ENCODE results near the gene GPER1. TPM values are rescaled to one million over a fixed set of nuclear protein-coding genes. Genes with fewer than 3 reads are reported as not detected.
"Not testable (repeated sequence)": the region's sequence is repeated elsewhere in the genome, so short reads cannot be mapped to it uniquely, and the experiment has no call there.

GPER1 gene
- total RNA-seq, 2 experiments from 2014 or later, result 0.14 to 0.37 TPM

- Mint-ChIP-seq H3K27me3 (no peaks in the 10 kb centered on the region), H3K36me3 (peaks cover 8% of the 10 kb centered on the region), H3K27ac (peak overlapping the region; percentile 65), H3K4me3 (peak overlapping the region; percentile 84), H3K9me3 (peaks cover under 1% of the 10 kb centered on the region), H3K4me1 (peaks cover 13% of the 10 kb centered on the region)
- DNase-seq, result no peak
Measured at GRCh38 chr7:1136841-1137516, 49.1 kb downstream of the GPER1 start.

- no peaks in the 10 kb centered on the region for H3K9me3 Mint-ChIP-seq
- peak overlapping the region; percentile 84 for H3K4me3 Mint-ChIP-seq
- no peak for DNase-seq
Measured at GRCh38 chr7:1137517-1138167, 49.7 kb downstream of the GPER1 start.

GRCh38 chr7:1140476-1141104 lies 52.7 kb downstream of the GPER1 start:
- Mint-ChIP-seq H3K9me3 (no peaks in the 10 kb centered on the region), H3K4me3 (no peak overlapping the region), H3K36me3 (no peaks in the 10 kb centered on the region), H3K27ac (no peak overlapping the region), H3K27me3 (no peaks in the 10 kb centered on the region), H3K4me1 (peaks cover 13% of the 10 kb centered on the region)
- DNase-seq, result no peak

More at GRCh38 chr7:1137517-1138167, 49.7 kb downstream of the GPER1 start:
- peak overlapping the region; percentile 65 for H3K27ac Mint-ChIP-seq
- H3K36me3 Mint-ChIP-seq, result peaks cover 5% of the 10 kb centered on the region
- peaks cover 13% of the 10 kb centered on the region for H3K4me1 Mint-ChIP-seq
- no peaks in the 10 kb centered on the region for H3K27me3 Mint-ChIP-seq

- no peaks in the 10 kb centered on the region for H3K27me3 Mint-ChIP-seq
- peaks cover 12% of the 10 kb centered on the region for H3K4me1 Mint-ChIP-seq
- no peak for DNase-seq
- no peaks in the 10 kb centered on the region for H3K9me3 Mint-ChIP-seq
- H3K4me3 Mint-ChIP-seq, result no peak overlapping the region
- H3K36me3 Mint-ChIP-seq, result no peaks in the 10 kb centered on the region
- no peak overlapping the region for H3K27ac Mint-ChIP-seq
Measured at GRCh38 chr7:1141651-1142050, 53.7 kb downstream of the GPER1 start.

- Mint-ChIP-seq H3K27ac (no peak overlapping the region), H3K27me3 (no peaks in the 10 kb centered on the region), H3K9me3 (no peaks in the 10 kb centered on the region), H3K4me3 (no peak overlapping the region), H3K36me3 (no peaks in the 10 kb centered on the region), H3K4me1 (peaks cover 8% of the 10 kb centered on the region)
- DNase-seq, result no peak
Measured at GRCh38 chr7:1142051-1142635, 54.2 kb downstream of the GPER1 start.

- H3K4me3 Mint-ChIP-seq, H3K36me3 Mint-ChIP-seq, H3K9me3 Mint-ChIP-seq, DNase-seq, H3K27ac Mint-ChIP-seq, H3K4me1 Mint-ChIP-seq, H3K27me3 Mint-ChIP-seq: not testable (repeated sequence)
Measured at GRCh38 chr7:1143031-1143430, 55.1 kb downstream of the GPER1 start.

Other genes starting within 250 kb of the GPER1 start
- gene GET4, start 211.6 kb upstream of the GPER1 start, total RNA-seq, result 10 to 100 TPM; 35.2 to 39.6 TPM
- gene ADAP1, start 133.4 kb upstream of the GPER1 start, total RNA-seq, result 10 to 100 TPM; 49.9 to 56.7 TPM
- 10 to 100 TPM; 17.7 to 18.1 TPM for gene COX19, start 112.6 kb upstream of the GPER1 start, total RNA-seq
- gene CYP2W1, start 104.9 kb upstream of the GPER1 start, total RNA-seq, result not detected
- gene GPR146, start 43.6 kb upstream of the GPER1 start, total RNA-seq, result 1 to 10 TPM; 2.4 to 2.8 TPM
- 10 to 100 TPM; 22.0 to 23.6 TPM for gene ZFAND2A, start 72.1 kb downstream of the GPER1 start, total RNA-seq
- gene UNCX, start 144.8 kb downstream of the GPER1 start, total RNA-seq, result not detected

Data from activated naive CD8-positive, alpha-beta T cell treated with anti-CD3 and anti-CD28 coated beads for 36 hours (primary cell).